ENCODE results near the gene TMEM114.

Gene TMEM114

GRCh38 chr16:8589900-8590688, at the start of gene TMEM114:
TMEM114 (minus strand) TSS chr16:8590511; CDS start chr16:8589838, 673 bp downstream.
- DNase-seq (ENCODE audit: low read depth in 3 of 3), result no peak

- DNase-seq (ENCODE audit: low read depth in 3 of 3), result no peak
Measured at GRCh38 chr16:8639694-8640093, 49.4 kb upstream of the TMEM114 start.

- DNase-seq (ENCODE audit: low read depth in 3 of 3), result no peak
Measured at GRCh38 chr16:8634991-8635736, 44.9 kb upstream of the TMEM114 start.

- no peak for DNase-seq (ENCODE audit: low read depth in 3 of 3)
Measured at GRCh38 chr16:8632675-8633182, 42.4 kb upstream of the TMEM114 start.

GRCh38 chr16:8631818-8632465, 41.6 kb upstream of the TMEM114 start:
- no peak for DNase-seq (ENCODE audit: low read depth in 3 of 3)

GRCh38 chr16:8631373-8631772, 41.1 kb upstream of the TMEM114 start:
- no peak for DNase-seq (ENCODE audit: low read depth in 3 of 3)

- no peak for DNase-seq (ENCODE audit: low read depth in 3 of 3)
Measured at GRCh38 chr16:8630255-8630953, 40.1 kb upstream of the TMEM114 start.

- DNase-seq (ENCODE audit: low read depth in 3 of 3), result no peak
Measured at GRCh38 chr16:8628981-8629725, 38.8 kb upstream of the TMEM114 start.

GRCh38 chr16:8627456-8627855, 37.1 kb upstream of the TMEM114 start:
- DNase-seq (ENCODE audit: low read depth in 3 of 3), result no peak

GRCh38 chr16:8626946-8627345, 36.6 kb upstream of the TMEM114 start:
- no peak for DNase-seq (ENCODE audit: low read depth in 3 of 3)

GRCh38 chr16:8625491-8626087, 35.3 kb upstream of the TMEM114 start:
- no peak for DNase-seq (ENCODE audit: low read depth in 3 of 3)

GRCh38 chr16:8623634-8624033, 33.3 kb upstream of the TMEM114 start:
- no peak for DNase-seq (ENCODE audit: low read depth in 3 of 3)

GRCh38 chr16:8622315-8622656, 32.0 kb upstream of the TMEM114 start:
- no peak for DNase-seq (ENCODE audit: low read depth in 3 of 3)

- peak; percentile 83 to 92 (median 87) for DNase-seq (ENCODE audit: low read depth in 3 of 3)
Measured at GRCh38 chr16:8621572-8622314, 31.4 kb upstream of the TMEM114 start, which contains the start of gene METTL22. METTL22 (plus strand) TSS chr16:8621698; CDS start chr16:8625666, 3,968 bp downstream.

- no peak for DNase-seq (ENCODE audit: low read depth in 3 of 3)
Measured at GRCh38 chr16:8621222-8621571, 30.9 kb upstream of the TMEM114 start.

GRCh38 chr16:8620535-8620934, 30.2 kb upstream of the TMEM114 start:
- DNase-seq (ENCODE audit: low read depth in 3 of 3), result no peak

GRCh38 chr16:8619671-8620370, 29.5 kb upstream of the TMEM114 start:
- DNase-seq (ENCODE audit: low read depth in 3 of 3), result no peak

GRCh38 chr16:8614435-8615029, 24.2 kb upstream of the TMEM114 start:
- DNase-seq (ENCODE audit: low read depth in 3 of 3), result no peak

Measured in stimulated activated CD4-positive, alpha-beta T cell treated with anti-CD3 and anti-CD28 coated beads, TNF-alpha, amount 100 ng/mL, for 48 hours (primary cell).